CD4-positive, alpha-beta T cell treated with Interleukin-4 for 1 hour (primary cell): ENCODE data around the gene CRK.

Experiments used
- DNase-seq, 2 donors: peaks; one replicate each; pipeline ENCODE4 v3.0.0-alpha.2; 2020 to 2022

The CRK gene

DNA sequence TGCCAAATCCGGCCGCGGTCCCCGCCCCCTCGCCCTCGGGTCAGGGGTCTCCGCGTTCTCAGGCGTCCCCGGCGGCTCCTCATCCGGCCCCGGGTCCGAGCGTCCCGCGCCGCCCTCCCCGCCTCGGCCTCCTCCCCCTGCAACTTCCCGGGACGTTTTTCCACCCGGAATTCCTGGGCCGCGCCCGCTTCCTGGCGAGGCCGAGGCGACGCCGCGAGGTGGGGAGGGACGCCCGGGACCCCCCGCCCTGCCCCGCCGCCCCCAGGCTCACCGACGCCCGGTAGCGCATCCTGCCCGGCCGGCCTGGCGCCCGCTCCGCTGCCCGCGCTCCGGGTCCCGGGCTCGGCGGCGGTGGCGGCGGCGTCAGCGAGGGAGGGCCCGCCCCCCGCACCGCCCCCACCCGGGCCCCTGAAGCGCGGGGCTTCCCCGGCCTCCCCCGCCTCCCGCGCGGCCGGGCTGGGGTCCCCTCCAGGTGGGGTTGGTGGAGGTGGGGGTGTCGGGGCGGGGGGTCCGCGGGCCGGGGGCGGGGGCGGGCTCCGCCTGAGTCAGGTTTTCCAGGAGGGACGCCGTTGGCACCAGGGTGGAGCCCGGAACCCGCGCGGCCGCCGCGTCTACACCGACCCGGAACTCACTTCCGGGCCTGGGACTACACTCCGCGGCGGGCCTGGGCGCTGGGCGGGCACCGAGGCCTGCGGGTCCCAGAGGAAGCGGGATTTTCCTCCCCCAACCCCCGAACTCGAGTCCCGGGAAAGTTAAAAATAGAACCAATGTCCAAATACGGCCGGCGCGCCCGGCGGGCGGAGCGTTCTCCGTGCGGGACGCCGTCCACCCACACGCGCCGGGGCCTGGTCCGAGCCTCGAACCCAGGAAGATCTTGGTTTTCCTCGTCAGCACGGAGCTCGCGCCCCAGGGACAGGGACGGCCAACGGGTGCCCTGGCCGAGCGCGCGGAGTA, 29.7 kb upstream of the CRK start:
- DNase-seq: peak; percentile 43 to 61

DNA sequence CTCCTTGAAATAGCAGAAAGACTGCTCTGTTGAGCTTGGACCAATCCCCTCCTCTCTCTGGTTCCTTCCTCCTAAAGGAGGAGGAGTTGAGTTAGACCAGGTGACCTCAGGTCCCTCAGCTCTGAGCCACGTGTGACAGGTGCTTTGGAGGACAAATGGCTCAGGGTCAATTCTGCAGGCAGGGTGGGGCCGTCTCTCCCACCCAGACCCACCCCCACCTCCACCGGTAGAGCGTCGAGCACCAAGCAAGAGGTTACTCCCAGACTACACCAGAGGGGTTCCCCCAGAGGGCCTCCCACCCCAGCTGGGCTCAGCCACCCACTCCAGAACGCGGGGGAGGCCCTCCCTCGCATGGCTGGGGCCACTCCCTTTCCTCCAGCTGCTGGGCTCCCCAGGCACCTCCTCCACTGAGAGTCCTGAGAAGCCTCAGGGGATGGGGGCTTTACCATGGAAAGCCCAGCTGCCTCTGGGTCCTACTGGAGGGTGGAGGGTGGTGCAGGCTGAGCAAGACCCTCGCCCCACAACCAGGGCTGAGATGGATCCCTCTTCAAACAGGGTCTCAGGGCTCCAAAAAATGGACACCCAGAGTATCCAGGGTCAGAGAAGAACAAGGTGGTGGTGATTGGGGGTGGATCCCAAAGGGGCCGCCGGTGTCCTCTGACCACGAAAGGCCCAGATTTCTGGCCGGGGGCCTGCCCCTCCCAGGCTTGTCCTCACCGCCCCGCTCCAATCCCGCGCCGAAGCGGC, 28.8 kb upstream of the CRK start:
- DNase-seq: peak; percentile 66 to 79

DNA sequence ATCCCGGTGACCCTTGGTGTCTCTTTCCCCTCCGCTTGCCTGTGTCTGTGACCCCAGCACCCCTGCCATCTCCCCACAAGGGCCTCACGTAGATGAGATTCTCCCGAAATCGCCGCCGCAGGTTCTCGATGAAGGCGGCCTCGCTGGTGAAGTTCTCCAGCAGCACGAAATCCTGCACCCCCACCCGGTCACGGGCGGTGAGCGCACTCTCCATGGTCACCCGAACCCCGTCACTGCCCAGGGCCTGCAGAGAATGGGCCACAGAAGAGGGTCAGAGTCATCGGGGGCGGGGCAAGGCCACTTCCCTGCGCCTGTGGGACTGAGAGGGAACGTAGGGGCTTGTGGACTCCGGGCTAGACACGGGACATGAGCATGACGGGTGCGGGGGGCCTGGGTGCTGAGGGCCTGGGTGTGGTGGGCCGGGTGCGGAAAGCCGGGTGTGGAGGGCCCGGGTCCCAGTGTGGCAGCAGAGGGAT, 28.1 kb upstream of the CRK start:
- DNase-seq: no peak

DNA sequence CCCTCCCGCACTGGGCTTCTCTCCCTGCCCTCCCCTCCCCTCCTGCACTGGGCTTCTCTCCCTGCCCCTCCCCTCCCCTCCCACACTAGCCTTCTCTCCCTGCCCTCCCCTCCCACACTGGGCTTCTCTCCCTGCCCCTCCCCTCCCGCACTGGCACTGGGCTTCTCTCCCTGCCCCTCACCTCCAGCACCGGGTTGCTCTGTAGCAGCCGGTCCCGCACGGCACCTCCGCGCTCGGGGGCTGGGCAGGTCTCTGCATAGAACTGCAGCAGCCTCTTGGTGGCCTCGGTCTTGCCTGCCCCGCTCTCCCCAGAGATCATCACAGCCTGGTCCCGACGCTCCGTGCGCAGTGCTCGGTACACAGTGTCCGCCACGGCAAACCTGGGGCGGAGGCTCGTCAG, 26.6 kb upstream of the CRK start:
- DNase-seq: no peak

GRCh38 chr17:1481736-1482135, 25.7 kb upstream of the CRK start:
- DNase-seq: no peak

- DNase-seq: no peak
Observed at GRCh38 chr17:1480747-1481465, 24.9 kb upstream of the CRK start.

DNA sequence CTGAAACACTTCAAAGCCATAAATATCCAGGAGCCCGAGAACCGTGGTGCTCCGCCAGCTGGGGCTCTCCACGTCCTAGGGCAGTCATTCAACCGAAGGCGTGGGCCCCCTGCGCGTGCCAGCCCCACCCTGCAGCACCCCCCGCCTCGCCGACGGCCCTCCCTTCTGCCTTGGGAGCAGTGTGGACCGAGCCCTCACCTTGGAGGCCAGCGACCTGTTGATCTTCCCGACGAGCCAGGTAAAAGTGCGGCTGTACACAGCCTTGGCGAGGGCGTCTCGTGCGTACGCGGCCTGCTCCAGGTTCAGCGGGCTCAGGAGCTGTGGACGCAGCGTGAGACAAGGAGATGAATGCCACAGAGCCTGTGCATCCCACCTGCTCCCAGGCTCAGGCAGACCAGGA, 22.4 kb upstream of the CRK start:
- DNase-seq: no peak

DNA sequence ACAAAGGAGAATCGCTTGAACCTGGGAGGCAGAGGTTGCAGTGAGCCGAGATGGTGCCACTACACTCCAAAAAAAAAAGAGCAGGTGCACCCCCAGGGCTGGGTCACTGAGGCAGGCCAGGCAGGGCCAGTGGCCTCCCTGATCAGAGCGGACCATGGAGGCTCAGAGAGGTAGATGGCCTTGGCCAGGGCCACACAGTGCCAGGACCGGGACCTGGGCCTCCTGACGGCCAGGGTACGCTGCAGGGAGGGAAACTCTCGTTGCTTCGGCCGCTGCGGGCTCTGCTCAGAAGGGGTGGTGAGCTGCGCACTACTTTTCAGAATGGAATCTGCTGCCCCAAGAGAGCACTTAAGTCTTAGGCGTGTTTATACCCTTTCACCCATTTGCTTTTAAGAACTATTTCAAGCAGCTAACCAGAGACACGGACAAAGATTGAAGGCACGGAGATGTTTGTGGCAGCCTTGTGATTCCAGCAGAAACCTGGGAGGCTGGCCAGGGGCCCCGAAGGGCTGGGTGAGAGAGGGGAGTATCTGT, 19.4 kb upstream of the CRK start:
- no peak for DNase-seq

GRCh38 chr17:1474402-1475189, 18.6 kb upstream of the CRK start:
- DNase-seq: no peak

- DNase-seq: peak in 1 of 2 donors; percentile 42
Observed at GRCh38 chr17:1473841-1474240, 17.8 kb upstream of the CRK start.

DNA sequence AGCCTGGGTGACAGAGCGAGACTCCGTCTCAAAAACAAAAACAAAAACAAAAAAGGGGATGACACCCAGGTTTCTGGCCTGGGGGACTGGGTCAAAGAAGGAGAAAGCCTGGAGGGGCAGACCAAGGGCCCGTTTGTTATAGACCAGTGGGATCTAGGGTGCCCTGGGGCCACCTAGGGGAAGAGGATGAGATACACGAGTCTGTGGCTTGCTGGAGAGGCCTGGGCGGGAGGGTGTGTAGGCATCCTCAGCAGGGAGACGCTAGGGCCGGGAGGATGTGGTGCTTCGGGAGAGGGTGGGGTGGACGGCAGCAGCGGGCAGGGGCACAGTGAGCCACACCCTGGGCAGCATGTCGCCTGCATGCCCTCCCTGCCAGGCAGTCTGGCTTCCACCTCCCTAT, 17.1 kb upstream of the CRK start:
- no peak for DNase-seq

DNA sequence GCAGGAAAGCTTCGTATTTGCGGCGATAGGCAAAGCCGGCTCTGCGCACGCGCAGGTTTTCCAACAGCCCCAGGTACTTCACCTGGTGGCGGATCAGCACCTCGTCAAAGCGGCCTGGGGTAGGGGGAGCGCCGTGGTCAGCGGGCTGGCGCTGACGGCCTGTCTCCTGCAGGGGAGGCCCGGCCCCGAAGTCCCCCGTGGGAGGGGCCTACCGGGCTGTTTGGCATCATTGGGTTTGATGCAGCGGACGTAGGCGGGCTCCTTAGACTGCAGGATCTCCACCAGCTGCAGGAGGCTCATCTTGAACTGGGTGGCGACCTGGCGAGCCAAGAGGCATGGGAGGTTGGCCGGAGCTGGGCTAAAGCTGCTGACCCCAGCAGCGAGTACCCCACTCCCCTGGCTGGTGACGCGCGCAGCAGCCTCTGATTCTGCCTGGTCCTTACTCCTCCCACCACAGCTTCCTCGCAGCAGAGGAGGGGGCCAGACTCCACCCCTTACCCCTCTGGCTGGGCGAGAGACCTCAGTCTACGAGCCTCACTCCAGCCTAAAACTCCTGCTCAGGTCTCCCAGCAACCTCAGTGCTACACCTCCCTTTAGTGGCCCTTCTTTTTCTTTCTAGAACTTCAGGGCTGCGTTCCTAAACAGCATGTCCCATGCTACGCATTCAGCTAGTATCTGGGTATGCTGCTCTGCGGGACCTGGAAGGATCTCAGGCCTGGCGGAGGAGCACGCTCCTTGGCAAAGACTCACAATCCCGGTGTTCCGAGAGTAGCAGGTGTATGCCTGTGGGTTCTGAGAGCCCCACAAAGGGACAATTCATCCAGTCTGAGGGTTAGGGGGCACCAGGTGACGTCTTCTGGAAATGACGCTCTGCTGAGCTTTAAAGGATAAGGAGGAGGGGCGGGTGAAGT, 16.1 kb upstream of the CRK start:
- DNase-seq: no peak

- no peak for DNase-seq
Observed at GRCh38 chr17:1471490-1471889, 15.5 kb upstream of the CRK start.

DNA sequence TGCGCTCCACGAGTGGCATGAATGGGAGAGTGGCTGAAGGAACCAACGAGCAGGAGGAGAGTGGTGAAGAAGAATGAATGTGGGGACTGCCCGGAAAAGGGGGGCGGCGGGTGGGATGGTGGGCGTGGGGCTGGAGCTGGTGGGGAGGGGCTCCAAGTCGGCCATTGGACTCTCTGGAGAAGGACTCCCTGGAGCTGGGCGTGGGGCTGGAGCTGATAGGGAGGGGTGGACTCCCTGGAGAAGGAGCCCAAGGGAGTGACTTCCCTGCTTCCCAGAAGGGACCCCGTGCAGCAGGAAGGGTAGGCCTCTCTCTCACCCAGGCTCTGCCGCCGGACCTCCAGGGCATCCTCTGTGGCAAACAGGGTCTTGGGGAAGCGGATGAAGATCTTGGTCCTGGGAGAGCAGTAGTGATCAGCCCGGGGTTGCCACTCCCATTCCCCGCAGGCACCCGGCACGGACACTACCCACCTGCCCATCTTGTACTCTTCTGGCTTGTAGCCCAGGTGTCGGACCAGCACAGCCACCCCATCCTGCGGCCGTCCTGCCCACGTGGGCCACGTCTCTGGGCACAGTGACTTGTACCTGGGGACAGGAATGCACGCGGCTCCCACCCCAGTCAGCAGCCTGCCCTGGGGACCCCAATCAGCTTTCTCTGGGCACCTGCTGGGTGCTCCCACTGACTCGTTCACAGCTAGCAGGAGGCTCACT, 14.9 kb upstream of the CRK start:
- no peak for DNase-seq

GRCh38 chr17:1470071-1470754, 14.2 kb upstream of the CRK start:
- DNase-seq: no peak

- no peak for DNase-seq
Observed at GRCh38 chr17:1469231-1469852, 13.3 kb upstream of the CRK start.

GRCh38 chr17:1467898-1468492, 12.0 kb upstream of the CRK start:
- DNase-seq: peak in 1 of 2 donors; percentile 57

DNA sequence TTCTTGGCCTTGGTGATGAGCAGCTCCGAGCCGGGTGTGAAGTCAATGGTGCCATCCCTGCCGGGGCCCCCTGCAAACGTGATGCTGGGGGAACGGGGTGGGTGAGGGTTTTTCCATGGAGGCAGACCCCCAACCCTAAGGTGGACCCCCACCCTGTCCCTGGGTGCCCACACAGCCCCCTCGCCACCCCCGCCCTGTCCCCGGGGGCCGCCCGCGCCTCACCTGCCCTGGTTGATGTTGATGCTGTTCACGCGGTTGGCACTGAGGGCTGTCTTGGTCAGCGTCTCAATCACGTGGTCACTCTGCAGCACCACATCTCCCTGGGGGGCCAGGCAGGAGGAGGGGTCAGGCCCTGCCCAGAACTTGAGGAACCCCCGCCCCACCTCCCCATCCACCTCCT, 11.2 kb upstream of the CRK start:
- no peak for DNase-seq

DNA sequence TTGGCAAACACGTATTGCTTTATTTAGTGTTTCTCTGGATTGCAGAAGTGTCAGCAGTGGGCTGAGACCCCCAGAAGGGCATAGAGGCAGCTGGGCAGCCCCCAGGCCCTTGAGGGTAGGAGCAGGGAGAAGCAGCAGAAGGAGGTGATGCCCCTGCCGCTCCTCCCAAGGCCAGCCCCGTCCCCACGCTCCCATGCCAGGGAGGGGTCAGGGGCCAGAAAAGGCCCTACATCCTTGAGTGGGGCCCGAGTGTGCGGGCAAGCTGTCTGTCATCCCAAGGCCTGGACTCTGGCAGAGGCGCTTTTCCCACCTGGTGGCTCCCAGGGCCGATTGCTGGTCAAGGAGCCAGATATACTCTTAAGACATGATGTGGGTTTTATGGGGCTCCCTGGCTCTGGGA, 8.2 kb upstream of the CRK start:
- no peak for DNase-seq
